Stimulated activated CD8-positive, alpha-beta memory T cell treated with anti-CD3 and anti-CD28 coated beads, Interleukin-12 subunit alpha, Interleukin-12 subunit beta, amount 100 ng/mL, for 24 hours (primary cell): ENCODE measurements around the gene TMEM245.
"Not testable (repeated sequence)": the region's sequence is repeated elsewhere in the genome, so short reads cannot be mapped to it uniquely, and the experiment has no call there.

Experiments
- DNase-seq: peaks from one replicate; pipeline ENCODE4 v3.0.0-alpha.2; 2020; ENCODE audit errors: extremely low read depth

The TMEM245 gene

GRCh38 chr9:108991479-108991878 is 128.3 kb downstream of the TMEM245 start:
- no peak for DNase-seq

GRCh38 chr9:108983885-108984284 is 135.9 kb downstream of the TMEM245 start:
- DNase-seq = no peak

- DNase-seq = no peak
Observed at GRCh38 chr9:108980893-108981292, 138.9 kb downstream of the TMEM245 start.

- DNase-seq = no peak
Observed at GRCh38 chr9:108978205-108978604, 141.5 kb downstream of the TMEM245 start.

GRCh38 chr9:108973895-108974294 is 145.9 kb downstream of the TMEM245 start:
- DNase-seq = no peak

GRCh38 chr9:108972626-108973209 is 147.0 kb downstream of the TMEM245 start:
- DNase-seq = no peak

- no peak for DNase-seq
Observed at GRCh38 chr9:108972186-108972585, 147.6 kb downstream of the TMEM245 start.

GRCh38 chr9:108971392-108971791 is 148.4 kb downstream of the TMEM245 start:
- not testable (repeated sequence) for DNase-seq

- no peak for DNase-seq
Observed at GRCh38 chr9:108967916-108968315, 151.8 kb downstream of the TMEM245 start.
